ENCODE data around the gene REEP5. TPM values are rescaled to one million over a fixed set of nuclear protein-coding genes. Genes with fewer than 3 reads are reported as not detected.

Gene REEP5
- total RNA-seq (2021), result 45.3 and 46.2 TPM in 2 replicates
- long read RNA-seq, transcript REEP5-202 (5 exons, 3,326 nt), result major isoform, 347 of 380 reads
- long read RNA-seq, partial matches to known transcripts, result 13 of 380 reads
- long read RNA-seq, other reads (novel, unspliced or antisense), result 17 of 380 reads

DNA sequence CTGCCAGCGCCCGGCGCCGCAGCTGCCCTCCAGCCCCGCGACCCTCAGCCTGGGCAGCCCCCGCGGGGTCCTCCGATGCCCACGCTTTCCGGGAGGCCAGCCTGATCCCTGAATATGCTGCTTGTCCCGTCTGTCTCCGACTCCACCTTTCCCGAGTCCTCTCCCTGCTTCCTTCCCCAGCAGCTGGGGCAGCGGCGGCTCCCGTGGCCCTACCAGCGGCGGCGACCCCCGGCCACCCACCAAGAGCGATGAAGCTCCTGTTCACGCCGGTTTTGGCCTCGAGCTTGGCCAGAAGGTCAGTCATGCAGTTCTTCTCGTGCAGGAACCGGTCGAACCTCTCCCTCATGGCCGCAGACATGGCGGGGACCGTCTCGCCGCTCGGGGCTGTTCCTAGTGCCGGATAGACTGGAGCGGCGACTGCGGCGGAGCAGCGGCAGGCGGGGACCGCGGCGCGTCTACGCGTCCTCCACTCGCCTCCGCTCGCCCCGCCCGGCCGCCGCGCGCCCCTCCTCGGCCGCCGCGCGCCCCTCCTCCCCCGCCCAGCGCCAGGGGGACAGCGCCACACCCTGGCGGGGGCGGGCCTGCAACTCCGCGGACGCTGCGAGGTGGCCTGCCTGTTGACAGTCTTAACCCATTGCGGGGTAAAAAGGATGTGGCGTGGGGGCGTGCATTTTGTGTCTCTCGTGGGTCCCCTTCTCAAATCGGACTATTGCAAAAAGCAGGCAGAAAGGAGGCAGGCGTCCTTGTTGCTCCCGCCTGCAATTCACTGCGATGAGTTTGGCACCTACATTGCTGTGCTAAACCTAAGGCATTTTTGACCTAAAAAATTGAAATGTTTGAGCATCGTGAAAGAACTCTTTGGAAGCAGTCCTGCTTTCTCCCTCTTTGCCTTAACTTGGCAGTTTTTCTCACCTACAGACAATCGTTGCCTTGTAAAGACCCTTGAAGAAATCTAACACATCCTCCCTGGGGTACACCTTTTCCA is at the start of gene REEP5:
REEP5 (minus strand) TSS at position 395 of the 985 bp plus-strand sequence; CDS start at position 358, 37 bp downstream.
- H3K14ac ChIP-seq (ENCODE audit: insufficient read depth, low read length), result peak within 1 kb of the TSS; percentile 53
- H3K23ac ChIP-seq (ENCODE audit: insufficient read length, low read depth, low read length), result no peak within 1 kb of the TSS
- WGBS (ENCODE audit: extremely low coverage, insufficient read length, low lambda C conversion rate), result no CpG with 5 or more reads among the region's 80 CpGs

More for the DNA sequence above, at the start of gene REEP5:
- H2AK5ac ChIP-seq (ENCODE audit: insufficient read length, low read length), result no peak within 1 kb of the TSS
- H2BK20ac ChIP-seq (ENCODE audit: low read depth, low read length, poor library complexity, severe bottlenecking), result no peak within 1 kb of the TSS
- H3K4ac ChIP-seq (ENCODE audit: low read depth, low read length), result no peak within 1 kb of the TSS
- no peak within 1 kb of the TSS for H2BK12ac ChIP-seq (ENCODE audit: insufficient read length, low read depth, low read length)
- H3K4me2 ChIP-seq (ENCODE audit: insufficient read depth, insufficient read length, low read length), result peak within 1 kb of the TSS; percentile 85
- H3T11ph ChIP-seq (ENCODE audit: low read length), result no peak within 1 kb of the TSS
- peak within 1 kb of the TSS; percentile 76 for H3K9ac ChIP-seq (ENCODE audit: extremely low read depth, insufficient read length, low read length)
- peaks cover 5% of the 10 kb centered on the region for H3K23me2 ChIP-seq (ENCODE audit: insufficient read length, low read depth, low read length, poor library complexity, severe bottlenecking)
- peak; percentile 85 for DNase-seq
- H2BK120ac ChIP-seq (ENCODE audit: low read depth, low read length, poor library complexity, severe bottlenecking), result no peak within 1 kb of the TSS
- no peaks in the 10 kb centered on the region for H3K4me1 ChIP-seq (ENCODE audit: insufficient read depth, low read length)
- H4K20me1 ChIP-seq (ENCODE audit: control insufficient read depth, insufficient read depth, insufficient read length), result no peaks in the 10 kb centered on the region
- H3K36me3 Mint-ChIP-seq (ENCODE audit: insufficient read depth in 1 of 3, low read depth in 3 of 3), result peaks cover 11 to 27% (median 26%) of the 10 kb centered on the region in 3 experiments
- no peak within 1 kb of the TSS for H4K8ac ChIP-seq (replicated peaks; ENCODE audit: insufficient read length, low read depth, low read length)
- no peaks in the 10 kb centered on the region for H3K79me2 ChIP-seq (ENCODE audit: insufficient read depth, low read length)
- no peaks in the 10 kb centered on the region; a peak in 1 of 5 replicates for H3K9me3 Mint-ChIP-seq
- no peaks in the 10 kb centered on the region for H3K9me3 ChIP-seq (ENCODE audit: control insufficient read depth, low read depth, low read length)
- TF ChIP-seq, protein P1, sequence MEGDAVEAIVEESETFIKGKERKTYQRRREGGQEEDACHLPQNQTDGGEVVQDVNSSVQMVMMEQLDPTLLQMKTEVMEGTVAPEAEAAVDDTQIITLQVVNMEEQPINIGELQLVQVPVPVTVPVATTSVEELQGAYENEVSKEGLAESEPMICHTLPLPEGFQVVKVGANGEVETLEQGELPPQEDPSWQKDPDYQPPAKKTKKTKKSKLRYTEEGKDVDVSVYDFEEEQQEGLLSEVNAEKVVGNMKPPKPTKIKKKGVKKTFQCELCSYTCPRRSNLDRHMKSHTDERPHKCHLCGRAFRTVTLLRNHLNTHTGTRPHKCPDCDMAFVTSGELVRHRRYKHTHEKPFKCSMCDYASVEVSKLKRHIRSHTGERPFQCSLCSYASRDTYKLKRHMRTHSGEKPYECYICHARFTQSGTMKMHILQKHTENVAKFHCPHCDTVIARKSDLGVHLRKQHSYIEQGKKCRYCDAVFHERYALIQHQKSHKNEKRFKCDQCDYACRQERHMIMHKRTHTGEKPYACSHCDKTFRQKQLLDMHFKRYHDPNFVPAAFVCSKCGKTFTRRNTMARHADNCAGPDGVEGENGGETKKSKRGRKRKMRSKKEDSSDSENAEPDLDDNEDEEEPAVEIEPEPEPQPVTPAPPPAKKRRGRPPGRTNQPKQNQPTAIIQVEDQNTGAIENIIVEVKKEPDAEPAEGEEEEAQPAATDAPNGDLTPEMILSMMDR (conservative IDR thresholded peaks at IDR 0.05), result peak; percentile 80
- no peak within 1 kb of the TSS for H2BK15ac ChIP-seq (ENCODE audit: low read depth, low read length)
- H3K18ac ChIP-seq (ENCODE audit: insufficient read length, low read depth, low read length), result peak within 1 kb of the TSS; percentile 83
- no peak within 1 kb of the TSS for H3K56ac ChIP-seq (ENCODE audit: insufficient read length, low read depth, low read length)
- peaks cover 12 to 20% of the 10 kb centered on the region in 2 experiments for H3K4me1 Mint-ChIP-seq
- peak within 1 kb of the TSS; percentile 93 to 98 for H3K4me3 Mint-ChIP-seq
- H3K27ac ChIP-seq (ENCODE audit: insufficient read length, low read depth, low read length), result no peak within 1 kb of the TSS
- H3K27ac Mint-ChIP-seq, result peak within 1 kb of the TSS; percentile 85 to 97 (median 92); a peak in 5 of 7 replicates
- peaks cover 4% of the 10 kb centered on the region for H3K79me1 ChIP-seq (ENCODE audit: insufficient read depth, low read depth, low read length, poor library complexity, severe bottlenecking)
- no peak within 1 kb of the TSS for H4K5ac ChIP-seq (ENCODE audit: insufficient read length, low read depth, low read length)
- H3K27me3 Mint-ChIP-seq (ENCODE audit: low read depth), result peaks cover 14% of the 10 kb centered on the region
- H2AFZ ChIP-seq (ENCODE audit: low read length), result no peak within 1 kb of the TSS
- no peaks in the 10 kb centered on the region for H3K27me3 ChIP-seq (ENCODE audit: insufficient read depth, low read length)
- no peak within 1 kb of the TSS for H4K91ac ChIP-seq (ENCODE audit: insufficient read length, low read depth, low read length)
- H2BK5ac ChIP-seq (ENCODE audit: insufficient read length, low read length), result no peak within 1 kb of the TSS
